AG04449 (cell line): ENCODE results near the gene DGKD.

ENCODE experiments used
- CTCF ChIA-PET: fragments of 350-600 bp; formaldehyde crosslinking; extraction: SDS; loops from one replicate; lab custom pipeline; 2021; ENCODE audit warnings: antibody characterized with exemption; lab: Yijun Ruan, JAX
- POLR2A ChIA-PET: fragments of 400-600, 350-600 bp; formaldehyde crosslinking; extraction: SDS; loops from one replicate; lab custom pipeline; 2020; ENCODE audit warnings: antibody characterized with exemption, inconsistent platforms; lab: Yijun Ruan, JAX
- DNase-seq: peaks from one replicate; pipeline ENCODE4 v3.0.0-alpha.2; 2010; ENCODE audit warnings: low read depth, low spot score
- H3K4me3 ChIP-seq: 2 replicates; pipeline ENCODE4 v1.5.1; 2011; ENCODE audit warnings: low read depth, mild to moderate bottlenecking, control low read depth, low read length
- CTCF ChIP-seq: IDR thresholded peaks from one replicate; pipeline ENCODE4 v1.5.1; 2011; ENCODE audit warnings: mild to moderate bottlenecking, moderate library complexity, low read length, control low read depth, inconsistent platforms; ENCODE audit not compliant: insufficient read depth; ENCODE audit errors: missing control alignments

Gene DGKD

GRCh38 chr2:233501198-233502076, 147.1 kb downstream of the DGKD start:
- POLR2A ChIA-PET, result interaction anchor here (1.3 kb wide), 1 partner anchor 14 kb away, joined by 4 read pairs; no protein-coding TSS in a partner anchor
- CTCF ChIA-PET, result interaction anchor here (1.2 to 1.8 kb wide), 2 partner anchors 10 to 19 kb away, joined by 3 to 5 read pairs; no protein-coding TSS in a partner anchor
- no peak for DNase-seq
- no peak overlapping the region for H3K4me3 ChIP-seq
- TF ChIP-seq CTCF, result no peak

- no peak for TF ChIP-seq CTCF
- ChIA-PET POLR2A (no interaction called here), CTCF (no interaction called here)
- no peak for DNase-seq
- no peak overlapping the region for H3K4me3 ChIP-seq
Measured at GRCh38 chr2:233503481-233503880, 149.2 kb downstream of the DGKD start.

- DNase-seq, result no peak
- POLR2A ChIA-PET, result no interaction called here
- CTCF ChIA-PET, result no interaction called here
- no peak overlapping the region for H3K4me3 ChIP-seq
- TF ChIP-seq CTCF, result no peak
Measured at GRCh38 chr2:233503947-233504637, 149.8 kb downstream of the DGKD start.

- no peak for TF ChIP-seq CTCF
- CTCF ChIA-PET, result interaction anchor here (1.4 kb wide), 1 partner anchor 14 kb away, joined by 3 read pairs; no protein-coding TSS in a partner anchor
- no peak overlapping the region for H3K4me3 ChIP-seq
- DNase-seq, result no peak
- POLR2A ChIA-PET, result no interaction called here
Measured at GRCh38 chr2:233513953-233514655, 159.8 kb downstream of the DGKD start.

GRCh38 chr2:233519787-233520611, 165.7 kb downstream of the DGKD start:
- H3K4me3 ChIP-seq, result no peak overlapping the region
- TF ChIP-seq CTCF, result no peak
- no peak for DNase-seq
- ChIA-PET CTCF (no interaction called here), POLR2A (no interaction called here)
